Muscle of leg (tissue), 11 donors: ENCODE results near the gene PPM1E. TPM values are rescaled to one million over a fixed set of nuclear protein-coding genes. Genes with fewer than 3 reads are reported as not detected.
A peak's percentile ranks its signal among the peaks of the same experiment; 100 is the strongest.

Experiments
- DNase-seq: peaks from one replicate; pipeline ENCODE4 v3.0.0; 2013
- H3K27ac ChIP-seq: one replicate; pipeline ENCODE4 v1.5.1; 2013; ENCODE audit warnings: mild to moderate bottlenecking, low read length, control low read depth
- H3K27me3 ChIP-seq: one replicate; pipeline ENCODE4 v1.6.1; 2013; ENCODE audit warnings: low read length; ENCODE audit not compliant: control insufficient read depth, insufficient read depth
- H3K36me3 ChIP-seq: one replicate; pipeline ENCODE4 v1.6.1; 2013; ENCODE audit warnings: low read length; ENCODE audit not compliant: control insufficient read depth, insufficient read depth
- H3K4me1 ChIP-seq: one replicate; pipeline ENCODE4 v1.6.1; 2013; ENCODE audit warnings: low read length; ENCODE audit not compliant: control insufficient read depth, insufficient read depth
- H3K4me3 ChIP-seq: one replicate; pipeline ENCODE4 v1.5.1; 2013; ENCODE audit warnings: low read length, control low read depth
- H3K9me3 ChIP-seq: replicated peaks from 2 replicates; pipeline ENCODE4 v1.6.1; 2013; ENCODE audit warnings: low read depth, low read length; ENCODE audit not compliant: control insufficient read depth
- WGBS: methylation state at CpG from one replicate; pipeline ENCODE4 v1.1.5; 2013; ENCODE audit warnings: missing lambda C conversion rate; ENCODE audit not compliant: insufficient coverage; 5-methylcytosine and 5-hydroxymethylcytosine counted together
- polyA plus RNA-seq, 8 donors: library from polyadenylated mRNA; unstranded; fragments of 120-200 nt; gene quantifications; one replicate each; pipeline versions ENCODE4 v1.2.1 to v1.2.3, GENCODE V29; 2013; ENCODE audit warnings: inconsistent platforms in 1 of 8, low replicate concordance in 1 of 8; ENCODE audit not compliant: insufficient read length in 8 of 8, insufficient read depth in 1 of 8
- total RNA-seq: library from RNA; stranded (reverse); fragments of 120-200 nt; gene quantifications from one replicate; pipeline ENCODE4 v1.2.4, GENCODE V29; 2013

PPM1E gene
- total and polyA plus RNA-seq, 9 donors, result 0.85 to 2.9 (median 1.7) TPM

DNA sequence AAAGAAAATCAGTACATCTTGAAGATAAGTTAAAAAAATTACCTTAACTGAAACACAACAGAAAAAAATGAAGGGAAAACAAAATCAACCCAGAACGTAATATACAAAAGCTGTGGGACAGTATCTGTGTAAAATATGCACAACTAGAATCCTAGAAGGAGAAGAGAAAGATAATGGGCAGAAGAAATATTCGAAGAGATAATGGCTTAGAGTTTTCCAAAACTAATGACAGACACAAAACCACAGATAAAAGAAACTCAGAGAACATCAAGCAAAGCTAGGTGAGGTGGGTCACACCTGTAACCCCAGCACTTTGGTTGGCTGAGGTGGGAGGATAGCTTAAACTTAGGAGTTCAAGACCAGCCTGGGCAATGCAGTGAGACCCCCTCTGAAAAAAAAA lies 234.0 kb downstream of the PPM1E start:
- no peaks in the 10 kb centered on the region for H3K27me3 ChIP-seq
- WGBS, result no CpG with 5 or more reads among the region's 2 CpGs
- H3K27ac ChIP-seq, result no peak overlapping the region
- H3K4me1 ChIP-seq, result no peaks in the 10 kb centered on the region
- H3K36me3 ChIP-seq, result no peaks in the 10 kb centered on the region
- no peaks in the 10 kb centered on the region for H3K9me3 ChIP-seq
- H3K4me3 ChIP-seq, result no peak overlapping the region
- no peak for DNase-seq

DNA sequence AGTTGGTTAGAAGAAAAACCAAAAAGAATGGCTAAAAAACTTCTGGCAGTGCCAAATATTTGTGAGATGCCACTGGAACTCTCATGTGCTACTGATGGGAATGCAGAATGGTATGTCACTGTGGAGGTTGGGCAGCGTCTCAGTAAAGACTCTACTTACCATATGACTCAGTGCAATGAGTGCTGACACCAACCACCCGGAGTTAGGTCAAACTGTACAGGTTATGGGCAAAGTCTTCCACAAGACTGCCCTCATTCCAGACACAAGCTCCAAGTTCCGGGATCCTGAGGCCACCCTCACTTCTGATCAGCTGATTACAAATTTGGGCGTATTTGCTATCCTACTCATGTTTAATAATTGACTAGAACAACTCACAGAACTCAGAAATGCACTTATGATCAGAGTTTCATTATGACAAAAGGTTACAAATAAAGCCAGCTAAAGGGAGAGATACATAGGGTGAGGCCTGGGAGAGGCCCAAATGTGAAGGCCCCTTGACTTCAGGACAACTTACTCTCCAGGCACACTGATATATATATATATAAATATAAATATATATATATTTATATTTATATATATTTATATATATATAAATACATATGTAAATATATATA lies 236.2 kb downstream of the PPM1E start:
- Histone ChIP-seq H3K9me3 (no peaks in the 10 kb centered on the region), H3K27ac (no peak overlapping the region), H3K36me3 (no peaks in the 10 kb centered on the region), H3K4me1 (no peaks in the 10 kb centered on the region), H3K27me3 (no peaks in the 10 kb centered on the region), H3K4me3 (no peak overlapping the region)
- 93% methylated on average over 2 of the region's 4 CpGs for WGBS
- DNase-seq, result no peak

DNA sequence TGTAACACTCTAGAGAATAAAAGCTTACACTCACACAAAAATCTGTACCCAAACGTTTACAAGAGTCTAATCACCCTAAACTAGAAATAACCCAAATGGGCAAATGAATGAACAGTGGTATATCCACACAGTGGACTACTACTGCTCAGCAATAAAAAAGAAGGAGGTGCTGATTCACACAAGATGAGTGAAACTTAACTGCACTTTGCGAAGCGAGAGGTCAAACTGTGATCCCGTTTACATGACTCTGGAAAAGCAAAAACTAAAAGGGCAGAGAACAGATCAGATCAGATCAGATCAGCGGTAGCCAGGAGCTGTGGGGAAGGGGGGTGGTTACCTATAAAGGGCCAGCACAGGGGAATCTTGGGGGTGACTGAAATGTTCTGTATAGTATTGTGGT lies 237.7 kb downstream of the PPM1E start:
- Histone ChIP-seq H3K27me3 (no peaks in the 10 kb centered on the region), H3K36me3 (no peaks in the 10 kb centered on the region), H3K4me1 (no peaks in the 10 kb centered on the region), H3K27ac (no peak overlapping the region), H3K4me3 (no peak overlapping the region), H3K9me3 (no peaks in the 10 kb centered on the region)
- 75% methylated on average over 4 of the region's 5 CpGs for WGBS
- DNase-seq, result no peak

DNA sequence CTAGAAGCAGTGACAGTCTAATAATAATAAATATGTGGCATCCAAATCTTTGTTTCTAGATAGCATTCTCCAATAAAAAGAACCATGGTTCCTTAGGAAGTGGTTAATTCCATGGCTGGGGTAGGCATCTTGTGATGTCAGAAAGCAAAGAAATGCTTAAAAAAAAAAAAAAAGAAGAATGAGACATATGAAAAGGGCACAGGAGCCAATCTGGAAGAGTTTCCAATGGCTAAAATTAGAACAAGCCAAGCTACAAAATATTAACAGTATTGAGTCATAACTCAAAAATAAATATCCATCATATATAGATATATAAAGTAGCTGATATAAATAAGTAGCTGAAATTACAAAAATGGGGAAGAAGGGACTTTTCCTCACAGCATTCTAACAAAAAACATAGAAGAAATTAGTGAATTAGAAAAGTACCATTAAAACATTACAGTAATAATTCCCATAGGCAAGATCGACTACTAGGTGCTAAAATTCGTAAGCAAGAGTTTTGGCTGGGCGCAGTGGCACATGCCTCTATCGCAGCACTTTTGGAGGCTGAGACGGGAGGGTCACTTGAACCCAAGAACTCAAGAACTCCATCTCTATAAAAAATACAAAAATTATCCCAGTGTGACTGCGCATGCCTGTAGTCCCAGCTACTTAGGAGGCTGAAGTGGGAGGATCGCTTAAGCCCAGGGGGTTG lies 239.7 kb downstream of the PPM1E start:
- no CpG with 5 or more reads among the region's 7 CpGs for WGBS
- Histone ChIP-seq H3K4me1 (no peaks in the 10 kb centered on the region), H3K27me3 (no peaks in the 10 kb centered on the region), H3K27ac (no peak overlapping the region), H3K9me3 (no peaks in the 10 kb centered on the region), H3K4me3 (no peak overlapping the region), H3K36me3 (no peaks in the 10 kb centered on the region)
- DNase-seq, result no peak

DNA sequence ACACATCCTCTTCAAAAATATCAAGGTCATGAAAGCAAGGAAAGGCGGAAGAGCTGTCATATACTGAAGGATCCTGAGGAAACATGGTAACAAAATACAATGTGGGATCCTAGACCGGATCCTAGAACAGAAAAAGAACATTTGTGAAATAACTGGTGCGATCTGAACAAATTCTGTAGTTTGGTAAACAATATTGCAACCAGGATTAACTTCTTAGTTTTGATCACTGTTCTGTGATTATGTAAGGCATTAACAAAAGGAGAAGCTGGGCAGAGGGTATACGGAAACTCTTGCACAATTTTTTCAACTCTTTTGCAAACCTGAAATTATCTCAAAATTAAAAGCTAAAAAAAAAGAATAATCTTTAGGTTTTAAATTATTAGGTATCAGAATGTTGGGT lies 241.3 kb downstream of the PPM1E start:
- no peaks in the 10 kb centered on the region for H3K36me3 ChIP-seq
- DNase-seq, result peak; percentile 7
- no peak overlapping the region for H3K4me3 ChIP-seq
- 93% methylated on average over 2 of the region's 4 CpGs for WGBS
- no peaks in the 10 kb centered on the region for H3K9me3 ChIP-seq
- no peaks in the 10 kb centered on the region for H3K4me1 ChIP-seq
- no peak overlapping the region for H3K27ac ChIP-seq
- H3K27me3 ChIP-seq, result no peaks in the 10 kb centered on the region

DNA sequence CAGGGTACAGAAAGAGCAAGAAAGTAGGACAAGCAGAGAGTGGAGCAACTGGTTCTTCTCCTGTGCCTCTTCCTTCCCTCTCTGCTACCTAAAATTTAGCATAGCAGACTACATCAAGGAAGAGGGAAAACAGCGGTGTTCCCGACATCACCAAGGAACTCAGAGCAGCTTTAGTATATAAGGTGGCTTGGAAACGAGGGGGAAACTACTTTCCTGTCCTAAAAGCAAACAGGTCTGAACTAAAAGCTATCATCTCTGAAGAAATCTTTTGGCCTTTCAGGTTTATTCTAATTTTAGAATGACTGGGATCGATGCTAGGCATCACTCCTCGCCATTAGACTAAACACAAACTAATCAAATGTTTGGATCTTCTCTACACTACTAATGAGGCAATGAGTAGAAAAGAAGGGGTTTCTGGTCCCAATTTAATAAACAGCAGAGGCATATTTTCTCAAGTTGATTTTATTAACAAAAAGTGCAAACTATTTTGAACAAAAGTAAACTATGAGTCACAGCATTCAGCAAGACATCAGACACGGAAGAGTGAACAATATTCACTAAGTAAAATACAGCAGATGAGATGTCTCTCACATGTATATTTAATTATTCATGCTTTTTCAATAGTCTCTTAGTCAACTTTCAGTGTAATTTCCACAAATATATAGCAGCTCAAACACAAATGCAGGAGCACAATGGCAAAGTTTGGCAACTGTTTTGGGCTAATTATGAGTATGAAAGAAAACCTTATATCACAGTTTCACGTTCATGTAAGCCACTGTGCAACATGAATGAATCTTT lies 242.3 kb downstream of the PPM1E start:
- no peaks in the 10 kb centered on the region for H3K36me3 ChIP-seq
- H3K4me1 ChIP-seq, result peaks cover 2% of the 10 kb centered on the region
- H3K4me3 ChIP-seq, result no peak overlapping the region
- H3K9me3 ChIP-seq, result no peaks in the 10 kb centered on the region
- WGBS, result no CpG with 5 or more reads among the region's 7 CpGs
- H3K27me3 ChIP-seq, result no peaks in the 10 kb centered on the region
- no peak overlapping the region for H3K27ac ChIP-seq
- no peak for DNase-seq

DNA sequence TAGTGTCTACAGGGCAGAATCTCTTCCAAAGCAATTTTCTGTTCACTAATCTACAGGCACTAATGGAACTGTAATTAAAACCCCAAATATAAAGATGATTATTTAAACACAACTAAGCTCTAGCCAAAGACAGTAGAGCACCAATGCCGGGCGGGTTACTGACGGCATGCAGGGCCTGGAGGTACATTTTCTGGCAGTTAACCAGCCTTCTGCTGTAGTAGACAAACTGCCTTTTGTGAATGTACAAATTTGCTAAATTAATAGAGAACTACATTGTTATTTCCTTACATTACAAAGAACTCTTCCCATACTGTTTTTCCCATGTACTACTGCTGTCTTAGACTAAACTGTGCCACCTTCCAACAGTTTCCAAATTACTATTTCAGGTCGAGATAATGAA lies 243.2 kb downstream of the PPM1E start:
- Histone ChIP-seq H3K4me1 (peaks cover 2% of the 10 kb centered on the region), H3K27ac (no peak overlapping the region), H3K4me3 (no peak overlapping the region), H3K27me3 (no peaks in the 10 kb centered on the region), H3K36me3 (no peaks in the 10 kb centered on the region), H3K9me3 (no peaks in the 10 kb centered on the region)
- WGBS, result no CpG with 5 or more reads among the region's 4 CpGs
- DNase-seq, result no peak

DNA sequence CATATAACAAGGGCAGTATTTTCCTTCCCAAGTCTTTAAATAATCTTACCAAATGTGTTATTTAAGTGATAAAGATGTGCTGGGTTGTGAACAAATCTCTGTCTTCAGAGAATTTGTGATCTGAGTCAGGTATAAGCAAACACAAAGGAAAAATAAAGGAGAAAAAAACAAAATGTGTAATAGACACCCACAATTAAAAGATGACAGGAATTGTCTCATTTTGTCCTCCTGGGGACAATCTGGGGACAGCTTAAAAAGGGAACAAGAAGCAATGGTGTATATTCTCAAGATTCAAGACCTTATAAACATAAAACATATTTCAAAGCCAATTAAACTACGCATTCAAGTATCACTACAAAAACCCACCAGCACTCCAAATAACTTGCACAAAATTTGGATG lies 243.8 kb downstream of the PPM1E start:
- H3K9me3 ChIP-seq, result no peaks in the 10 kb centered on the region
- no peak overlapping the region for H3K27ac ChIP-seq
- H3K4me3 ChIP-seq, result no peak overlapping the region
- H3K4me1 ChIP-seq, result peaks cover 2% of the 10 kb centered on the region
- no peak for DNase-seq
- no peaks in the 10 kb centered on the region for H3K27me3 ChIP-seq
- H3K36me3 ChIP-seq, result no peaks in the 10 kb centered on the region
- no CpG with 5 or more reads among the region's 1 CpG for WGBS

DNA sequence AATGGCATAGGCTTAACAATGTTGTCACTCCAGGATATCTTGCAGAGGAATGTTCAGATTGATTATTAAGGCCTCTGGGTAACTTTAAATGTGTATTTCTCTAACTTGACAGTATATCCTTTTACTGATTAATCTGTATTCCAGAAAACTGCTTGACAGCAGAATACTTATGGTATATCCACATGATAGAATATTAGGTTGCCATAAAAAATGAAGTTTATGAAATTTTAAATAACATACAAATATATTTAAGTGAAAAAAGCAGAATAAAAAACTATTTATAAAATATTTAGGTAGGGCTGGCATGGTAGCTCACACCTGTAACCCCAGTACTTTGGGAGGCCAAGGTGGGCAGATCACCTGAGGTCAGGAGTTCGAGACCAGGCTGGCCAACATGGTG lies 244.4 kb downstream of the PPM1E start:
- no peaks in the 10 kb centered on the region for H3K27me3 ChIP-seq
- no peaks in the 10 kb centered on the region for H3K36me3 ChIP-seq
- no CpG with 5 or more reads among the region's 1 CpG for WGBS
- H3K27ac ChIP-seq, result no peak overlapping the region
- no peaks in the 10 kb centered on the region for H3K9me3 ChIP-seq
- no peak for DNase-seq
- peaks cover 2% of the 10 kb centered on the region for H3K4me1 ChIP-seq
- H3K4me3 ChIP-seq, result no peak overlapping the region

DNA sequence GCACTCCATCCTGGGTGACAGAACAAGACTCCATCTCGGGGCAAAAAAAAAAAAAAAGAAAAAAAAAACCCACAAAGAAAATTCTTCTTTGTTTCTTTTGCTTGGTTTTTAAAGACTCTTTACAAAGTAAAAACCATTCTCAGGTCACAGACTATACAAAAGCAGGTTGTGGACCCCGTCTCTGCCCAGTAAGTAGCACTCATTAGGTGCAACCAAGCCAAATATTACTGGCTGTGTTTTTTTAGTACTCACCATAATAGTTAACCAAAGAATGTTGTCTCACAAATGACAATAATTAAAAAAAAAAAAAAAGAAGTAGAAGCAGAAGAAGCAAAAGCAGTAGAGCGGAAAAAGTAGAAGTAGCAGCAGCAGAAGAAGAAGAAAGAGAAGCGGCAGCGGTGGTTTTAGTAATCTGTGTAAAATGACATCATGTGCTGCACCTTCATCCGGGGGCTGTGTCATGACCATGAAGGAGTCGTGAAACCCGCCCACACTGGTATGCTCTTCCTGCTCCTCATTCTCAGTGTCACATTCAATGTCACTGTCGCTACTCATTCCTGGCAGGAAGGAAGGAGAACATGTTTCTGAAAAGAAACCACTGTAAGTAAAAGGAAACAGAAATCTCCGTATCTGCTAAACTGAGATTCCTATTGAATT lies 245.6 kb downstream of the PPM1E start:
- no peaks in the 10 kb centered on the region for H3K27me3 ChIP-seq
- no peaks in the 10 kb centered on the region for H3K9me3 ChIP-seq
- peaks cover 2% of the 10 kb centered on the region for H3K4me1 ChIP-seq
- no peak overlapping the region for H3K4me3 ChIP-seq
- peak; percentile 52 for DNase-seq
- peak overlapping the region; percentile 63 for H3K27ac ChIP-seq
- H3K36me3 ChIP-seq, result no peaks in the 10 kb centered on the region
- 83% methylated on average over 3 of the region's 10 CpGs for WGBS
